AG04449 (cell line): ENCODE data around the gene IQGAP2.

ENCODE experiments used
- CTCF ChIA-PET: fragments of 350-600 bp; formaldehyde crosslinking; extraction: SDS; loops from one replicate; lab custom pipeline; 2021; ENCODE audit warnings: antibody characterized with exemption; lab: Yijun Ruan, JAX
- POLR2A ChIA-PET: fragments of 400-600, 350-600 bp; formaldehyde crosslinking; extraction: SDS; loops from one replicate; lab custom pipeline; 2020; ENCODE audit warnings: antibody characterized with exemption, inconsistent platforms; lab: Yijun Ruan, JAX
- DNase-seq: peaks from one replicate; pipeline ENCODE4 v3.0.0-alpha.2; 2010; ENCODE audit warnings: low read depth, low spot score
- H3K4me3 ChIP-seq: 2 replicates; pipeline ENCODE4 v1.5.1; 2011; ENCODE audit warnings: low read depth, mild to moderate bottlenecking, control low read depth, low read length
- TF ChIP-seq, protein P1 (sequence below): IDR thresholded peaks from one replicate; pipeline ENCODE4 v1.5.1; 2011; ENCODE audit warnings: mild to moderate bottlenecking, moderate library complexity, low read length, control low read depth, inconsistent platforms; ENCODE audit not compliant: insufficient read depth; ENCODE audit errors: missing control alignments

The IQGAP2 gene

DNA sequence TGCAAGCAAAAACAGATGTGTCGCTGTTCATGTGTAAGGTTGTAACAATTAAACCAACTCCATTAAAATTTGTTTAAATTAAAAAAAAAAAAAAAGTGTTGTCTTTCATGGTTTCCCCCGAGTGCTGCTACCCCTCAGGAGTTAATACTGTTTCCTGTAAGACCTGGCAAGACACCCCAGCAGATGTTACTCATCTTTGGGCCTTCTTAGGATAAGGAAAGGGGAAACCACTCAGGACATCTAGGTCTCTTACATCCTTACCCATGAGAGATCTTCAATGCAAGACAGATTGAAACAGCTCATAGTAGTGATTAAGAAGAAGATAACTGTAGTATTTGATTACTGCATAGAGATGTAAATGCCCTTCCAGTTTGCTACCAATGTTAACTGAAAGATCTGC, 279.3 kb downstream of the IQGAP2 start:
- no peak overlapping the region for H3K4me3 ChIP-seq
- POLR2A ChIA-PET = no interaction called here
- TF ChIP-seq, protein P1, sequence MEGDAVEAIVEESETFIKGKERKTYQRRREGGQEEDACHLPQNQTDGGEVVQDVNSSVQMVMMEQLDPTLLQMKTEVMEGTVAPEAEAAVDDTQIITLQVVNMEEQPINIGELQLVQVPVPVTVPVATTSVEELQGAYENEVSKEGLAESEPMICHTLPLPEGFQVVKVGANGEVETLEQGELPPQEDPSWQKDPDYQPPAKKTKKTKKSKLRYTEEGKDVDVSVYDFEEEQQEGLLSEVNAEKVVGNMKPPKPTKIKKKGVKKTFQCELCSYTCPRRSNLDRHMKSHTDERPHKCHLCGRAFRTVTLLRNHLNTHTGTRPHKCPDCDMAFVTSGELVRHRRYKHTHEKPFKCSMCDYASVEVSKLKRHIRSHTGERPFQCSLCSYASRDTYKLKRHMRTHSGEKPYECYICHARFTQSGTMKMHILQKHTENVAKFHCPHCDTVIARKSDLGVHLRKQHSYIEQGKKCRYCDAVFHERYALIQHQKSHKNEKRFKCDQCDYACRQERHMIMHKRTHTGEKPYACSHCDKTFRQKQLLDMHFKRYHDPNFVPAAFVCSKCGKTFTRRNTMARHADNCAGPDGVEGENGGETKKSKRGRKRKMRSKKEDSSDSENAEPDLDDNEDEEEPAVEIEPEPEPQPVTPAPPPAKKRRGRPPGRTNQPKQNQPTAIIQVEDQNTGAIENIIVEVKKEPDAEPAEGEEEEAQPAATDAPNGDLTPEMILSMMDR = no peak
- no peak for DNase-seq
- CTCF ChIA-PET = interaction anchor here (1.3 to 1.9 kb wide), 2 partner anchors 80 to 92 kb away, joined by 3 to 6 read pairs; no protein-coding TSS in a partner anchor

DNA sequence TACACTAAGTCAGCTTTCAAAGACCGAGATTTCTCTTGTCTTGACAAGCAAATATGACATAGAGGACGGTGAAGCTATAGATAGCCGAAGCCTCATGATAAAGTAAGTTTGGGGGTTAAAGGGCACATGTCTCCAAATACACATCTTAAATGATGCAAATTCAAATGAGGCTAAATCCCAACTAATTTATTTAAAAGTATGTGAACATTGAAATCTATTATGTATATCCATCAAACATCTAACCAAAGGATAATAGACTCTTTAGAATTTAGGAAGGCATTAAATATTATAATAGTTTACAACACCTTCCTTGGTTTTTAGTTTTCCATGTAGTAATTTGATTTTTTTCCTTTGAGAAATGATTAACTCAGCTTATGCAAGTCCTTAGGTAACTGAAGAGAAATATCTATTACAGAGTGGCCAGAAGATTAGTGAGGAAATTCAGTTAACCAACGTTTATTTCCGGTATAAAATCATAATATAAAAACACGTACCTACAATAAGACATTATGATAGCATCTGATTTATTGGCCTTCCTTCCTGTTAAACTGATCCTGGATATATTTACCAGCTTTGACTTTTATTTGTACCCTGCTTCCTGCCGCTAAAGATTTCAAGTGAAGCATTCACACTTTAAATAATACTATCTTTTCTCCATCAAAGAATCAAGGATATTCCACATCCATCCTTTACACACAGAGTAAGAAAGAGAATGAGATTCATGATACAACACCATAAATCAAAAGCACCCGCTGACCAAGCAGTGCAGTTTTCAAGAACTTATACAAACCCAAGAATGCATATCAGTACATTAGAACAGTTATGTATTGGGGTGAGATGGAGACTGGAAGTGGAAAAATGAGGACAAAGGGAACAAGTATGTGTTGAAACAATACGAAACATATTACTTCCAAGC, 281.0 kb downstream of the IQGAP2 start:
- POLR2A ChIA-PET = no interaction called here
- TF ChIP-seq, protein P1 = no peak
- CTCF ChIA-PET = interaction anchor here (1.5 to 1.9 kb wide), 2 partner anchors 43 to 90 kb away, joined by 3 to 6 read pairs; no protein-coding TSS in a partner anchor
- DNase-seq = no peak
- no peak overlapping the region for H3K4me3 ChIP-seq

DNA sequence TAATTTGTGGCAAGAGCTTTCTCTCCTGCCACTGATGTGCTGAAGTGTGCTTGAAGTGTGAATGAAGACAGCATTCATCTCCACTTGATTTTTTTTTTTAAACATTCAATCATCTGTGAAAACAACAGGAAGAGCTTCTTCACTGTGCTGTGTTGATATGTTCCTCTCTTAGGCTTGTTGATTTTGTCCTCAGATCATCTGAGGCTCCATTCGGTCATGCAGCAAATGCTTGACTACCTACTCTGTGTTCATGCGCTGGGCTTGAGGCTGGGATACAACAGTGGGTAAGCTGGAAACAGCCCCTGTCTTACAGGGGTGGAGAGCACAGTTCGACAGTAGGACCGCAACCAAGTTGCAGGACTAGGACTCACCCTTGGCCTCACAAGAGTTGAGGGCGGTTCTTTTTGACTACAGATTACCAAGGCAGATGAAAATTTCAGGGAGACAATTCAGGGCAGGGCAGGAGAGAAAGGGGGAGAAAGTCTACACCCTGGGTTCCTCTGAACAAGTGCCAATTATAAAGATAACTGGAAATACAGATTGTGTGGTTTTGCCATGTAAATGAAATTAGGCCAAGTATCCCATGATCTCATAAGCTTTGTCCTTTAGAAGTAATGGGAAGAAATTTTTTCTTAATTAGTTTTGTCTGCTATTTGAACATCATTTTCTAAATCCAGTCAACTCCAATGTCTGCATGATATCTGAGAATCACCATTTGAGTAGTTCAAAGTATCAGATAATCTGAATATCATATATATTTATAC, 281.9 kb downstream of the IQGAP2 start:
- DNase-seq = no peak
- CTCF ChIA-PET = interaction anchor here (1.0 to 1.5 kb wide), 2 partner anchors 44 to 89 kb away, joined by 3 read pairs; no protein-coding TSS in a partner anchor
- POLR2A ChIA-PET = no interaction called here

DNA sequence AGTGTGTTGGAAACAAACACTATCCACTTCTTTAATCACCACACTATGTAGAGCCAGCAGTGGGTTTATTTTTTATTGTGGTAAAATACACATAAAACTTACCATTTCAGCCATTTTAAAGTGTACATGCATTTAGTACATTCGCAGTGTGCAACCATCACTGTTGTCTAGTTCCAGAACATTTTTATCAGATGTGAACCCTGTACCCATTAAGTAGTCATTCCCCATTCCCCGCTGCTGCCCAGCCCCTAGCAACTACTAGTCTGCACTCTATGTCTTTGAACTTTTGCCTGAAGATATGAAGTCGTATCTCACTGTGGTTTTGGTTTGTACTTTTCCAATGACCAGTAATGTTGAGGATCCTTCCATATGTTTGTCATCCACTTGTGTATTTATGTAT, 282.6 kb downstream of the IQGAP2 start:
- POLR2A ChIA-PET = no interaction called here
- TF ChIP-seq, protein P1 = no peak
- DNase-seq = no peak
- CTCF ChIA-PET = interaction anchor here (1.0 kb wide), 1 partner anchor 89 kb away, joined by 3 read pairs; no protein-coding TSS in a partner anchor
- no peak overlapping the region for H3K4me3 ChIP-seq

More for the DNA sequence above, 281.9 kb downstream of the IQGAP2 start:
- TF ChIP-seq, protein P1 = no peak
- no peak overlapping the region for H3K4me3 ChIP-seq

DNA sequence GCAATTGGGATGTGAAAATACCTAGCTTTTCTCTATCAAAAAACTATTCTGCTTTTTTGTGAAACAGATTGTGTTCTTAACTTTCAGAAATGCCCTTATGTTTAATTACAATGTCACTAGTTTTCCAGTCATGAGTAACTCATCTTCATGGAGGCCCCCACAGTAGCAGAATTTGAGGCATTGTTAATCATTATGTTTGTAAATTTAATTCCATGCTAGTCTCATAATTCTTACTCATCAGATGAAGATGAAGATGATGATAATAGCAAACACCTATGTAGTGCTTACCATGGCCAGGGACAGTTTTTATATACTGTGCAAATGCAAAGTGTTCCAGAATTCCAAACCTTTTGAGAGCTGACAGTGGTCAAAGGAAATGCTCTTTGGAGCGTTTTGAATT, 285.1 kb downstream of the IQGAP2 start:
- TF ChIP-seq, protein P1 = no peak
- ChIA-PET CTCF (interaction anchor here (0.8 to 1.0 kb wide), 4 partner anchors 9 to 87 kb away, joined by 3 read pairs; no protein-coding TSS in a partner anchor), POLR2A (no interaction called here)
- no peak for DNase-seq
- H3K4me3 ChIP-seq = no peak overlapping the region
